ENCODE measurements around the gene PRTFDC1.

PRTFDC1 gene

GRCh38 chr10:24872049-24872789, 80.2 kb downstream of the PRTFDC1 start:
- DNase-seq (ENCODE audit: low read depth), result no peak

- no peak for DNase-seq (ENCODE audit: low read depth)
Observed at GRCh38 chr10:24871011-24871935, 81.1 kb downstream of the PRTFDC1 start.

GRCh38 chr10:24869354-24870015, 82.9 kb downstream of the PRTFDC1 start:
- DNase-seq (ENCODE audit: low read depth), result no peak

- DNase-seq (ENCODE audit: low read depth), result no peak
Observed at GRCh38 chr10:24866604-24867583, 85.5 kb downstream of the PRTFDC1 start.

- no peak for DNase-seq (ENCODE audit: low read depth)
Observed at GRCh38 chr10:24865783-24866182, 86.6 kb downstream of the PRTFDC1 start.

- no peak for DNase-seq (ENCODE audit: low read depth)
Observed at GRCh38 chr10:24862589-24862988, 89.8 kb downstream of the PRTFDC1 start.

GRCh38 chr10:24858288-24859270, 93.8 kb downstream of the PRTFDC1 start:
- no peak for DNase-seq (ENCODE audit: low read depth)

- no peak for DNase-seq (ENCODE audit: low read depth)
Observed at GRCh38 chr10:24857031-24857725, 95.2 kb downstream of the PRTFDC1 start.

- DNase-seq (ENCODE audit: low read depth), result no peak
Observed at GRCh38 chr10:24854256-24854655, 98.2 kb downstream of the PRTFDC1 start.

- no peak for DNase-seq (ENCODE audit: low read depth)
Observed at GRCh38 chr10:24853661-24854060, 98.7 kb downstream of the PRTFDC1 start.

GRCh38 chr10:24851629-24852028, 100.8 kb downstream of the PRTFDC1 start:
- no peak for DNase-seq (ENCODE audit: low read depth)

GRCh38 chr10:24850727-24851296, 101.6 kb downstream of the PRTFDC1 start:
- no peak for DNase-seq (ENCODE audit: low read depth)

- no peak for DNase-seq (ENCODE audit: low read depth)
Observed at GRCh38 chr10:24849501-24850299, 102.7 kb downstream of the PRTFDC1 start.

GRCh38 chr10:24849051-24849450, 103.4 kb downstream of the PRTFDC1 start:
- DNase-seq (ENCODE audit: low read depth), result no peak

- no peak for DNase-seq (ENCODE audit: low read depth)
Observed at GRCh38 chr10:24848195-24848594, 104.2 kb downstream of the PRTFDC1 start.

GRCh38 chr10:24847112-24848070, 105.0 kb downstream of the PRTFDC1 start:
- no peak for DNase-seq (ENCODE audit: low read depth)

GRCh38 chr10:24844742-24845141, 107.7 kb downstream of the PRTFDC1 start:
- no peak for DNase-seq (ENCODE audit: low read depth)
